ENCODE data around the gene MAST2.
"Not testable (repeated sequence)": the region's sequence is repeated elsewhere in the genome, so short reads cannot be mapped to it uniquely, and the experiment has no call there.

The MAST2 gene

DNA sequence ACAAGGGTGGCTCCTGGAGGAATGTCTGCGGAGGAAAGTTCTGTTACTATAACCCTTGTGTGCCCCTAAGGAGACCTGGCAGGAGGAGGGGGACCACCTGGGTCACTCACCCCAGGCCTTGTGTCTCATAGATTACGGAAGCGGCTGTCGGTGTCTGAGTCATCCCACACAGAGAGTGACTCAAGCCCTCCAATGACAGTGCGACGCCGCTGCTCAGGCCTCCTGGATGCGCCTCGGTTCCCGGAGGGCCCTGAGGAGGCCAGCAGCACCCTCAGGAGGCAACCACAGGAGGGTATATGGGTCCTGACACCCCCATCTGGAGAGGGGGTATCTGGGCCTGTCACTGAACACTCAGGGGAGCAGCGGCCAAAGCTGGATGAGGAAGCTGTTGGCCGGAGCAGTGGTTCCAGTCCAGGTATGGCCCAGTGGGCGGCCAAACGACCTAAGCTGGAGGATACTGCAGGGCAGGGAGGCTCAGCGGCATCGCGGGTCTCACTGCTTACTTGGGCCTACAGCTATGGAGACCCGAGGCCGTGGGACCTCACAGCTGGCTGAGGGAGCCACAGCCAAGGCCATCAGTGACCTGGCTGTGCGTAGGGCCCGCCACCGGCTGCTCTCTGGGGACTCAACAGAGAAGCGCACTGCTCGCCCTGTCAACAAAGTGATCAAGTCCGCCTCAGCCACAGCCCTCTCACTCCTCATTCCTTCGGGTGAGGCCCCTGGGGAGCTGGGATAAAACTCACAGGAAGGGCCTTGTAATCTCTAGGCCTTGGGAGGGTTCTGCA, 227.7 kb downstream of the MAST2 start:
- DNase-seq = no peak

DNA sequence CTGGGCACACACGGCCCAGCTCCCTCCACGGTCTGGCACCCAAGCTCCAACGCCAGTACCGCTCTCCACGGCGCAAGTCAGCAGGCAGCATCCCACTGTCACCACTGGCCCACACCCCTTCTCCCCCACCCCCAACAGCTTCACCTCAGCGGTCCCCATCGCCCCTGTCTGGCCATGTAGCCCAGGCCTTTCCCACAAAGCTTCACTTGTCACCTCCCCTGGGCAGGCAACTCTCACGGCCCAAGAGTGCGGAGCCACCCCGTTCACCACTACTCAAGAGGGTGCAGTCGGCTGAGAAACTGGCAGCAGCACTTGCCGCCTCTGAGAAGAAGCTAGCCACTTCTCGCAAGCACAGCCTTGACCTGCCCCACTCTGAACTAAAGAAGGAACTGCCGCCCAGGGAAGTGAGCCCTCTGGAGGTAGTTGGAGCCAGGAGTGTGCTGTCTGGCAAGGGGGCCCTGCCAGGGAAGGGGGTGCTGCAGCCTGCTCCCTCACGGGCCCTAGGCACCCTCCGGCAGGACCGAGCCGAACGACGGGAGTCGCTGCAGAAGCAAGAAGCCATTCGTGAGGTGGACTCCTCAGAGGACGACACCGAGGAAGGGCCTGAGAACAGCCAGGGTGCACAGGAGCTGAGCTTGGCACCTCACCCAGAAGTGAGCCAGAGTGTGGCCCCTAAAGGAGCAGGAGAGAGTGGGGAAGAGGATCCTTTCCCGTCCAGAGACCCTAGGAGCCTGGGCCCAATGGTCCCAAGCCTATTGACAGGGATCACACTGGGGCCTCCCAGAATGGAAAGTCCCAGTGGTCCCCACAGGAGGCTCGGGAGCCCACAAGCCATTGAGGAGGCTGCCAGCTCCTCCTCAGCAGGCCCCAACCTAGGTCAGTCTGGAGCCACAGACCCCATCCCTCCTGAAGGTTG, 231.4 kb downstream of the MAST2 start:
- DNase-seq = no peak

DNA sequence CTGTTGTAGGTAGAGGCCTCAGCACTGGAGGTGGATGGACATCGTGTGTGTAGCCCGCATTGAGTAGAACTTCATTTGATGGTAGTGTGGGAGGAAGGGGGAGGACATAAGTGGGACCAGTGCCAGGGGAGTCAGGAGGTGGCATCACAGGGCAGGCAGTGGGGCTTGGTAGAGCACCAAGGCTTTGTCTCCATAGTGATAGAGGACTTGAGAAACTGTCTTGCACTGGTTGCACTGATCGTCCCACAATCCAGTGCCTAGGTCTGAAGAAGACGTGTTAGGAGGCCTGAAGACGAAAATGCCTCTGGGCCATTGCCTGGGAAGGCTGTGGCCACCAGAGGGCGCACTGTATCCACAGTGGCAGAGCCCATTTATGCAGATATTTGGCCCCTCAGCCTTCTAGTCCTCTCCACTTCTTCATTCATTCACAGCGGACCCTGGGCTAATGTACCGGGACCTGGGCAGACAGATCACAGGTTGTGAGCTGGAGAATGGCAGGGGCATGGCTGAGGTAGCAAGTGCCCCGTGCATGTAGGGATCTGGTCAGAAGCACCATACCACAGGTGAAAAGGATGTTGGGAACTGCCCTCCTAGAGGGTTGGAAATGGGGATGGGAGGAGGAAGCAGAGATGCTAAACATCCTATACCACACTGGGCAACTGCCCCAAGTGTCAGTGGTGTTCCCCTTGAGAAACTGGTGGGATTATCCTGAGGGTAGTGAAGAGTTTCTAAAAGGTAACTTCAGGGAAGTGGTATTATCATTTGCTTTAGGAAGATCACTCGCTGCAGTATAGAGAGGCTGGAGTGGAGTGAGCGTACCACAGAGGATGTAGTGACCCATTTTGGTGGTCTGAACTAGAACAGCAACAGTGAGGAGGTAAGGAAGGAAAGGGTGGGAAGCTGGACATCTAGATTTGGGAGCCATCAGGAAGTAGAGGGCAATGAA, 233.8 kb downstream of the MAST2 start:
- DNase-seq = peak; percentile 89

DNA sequence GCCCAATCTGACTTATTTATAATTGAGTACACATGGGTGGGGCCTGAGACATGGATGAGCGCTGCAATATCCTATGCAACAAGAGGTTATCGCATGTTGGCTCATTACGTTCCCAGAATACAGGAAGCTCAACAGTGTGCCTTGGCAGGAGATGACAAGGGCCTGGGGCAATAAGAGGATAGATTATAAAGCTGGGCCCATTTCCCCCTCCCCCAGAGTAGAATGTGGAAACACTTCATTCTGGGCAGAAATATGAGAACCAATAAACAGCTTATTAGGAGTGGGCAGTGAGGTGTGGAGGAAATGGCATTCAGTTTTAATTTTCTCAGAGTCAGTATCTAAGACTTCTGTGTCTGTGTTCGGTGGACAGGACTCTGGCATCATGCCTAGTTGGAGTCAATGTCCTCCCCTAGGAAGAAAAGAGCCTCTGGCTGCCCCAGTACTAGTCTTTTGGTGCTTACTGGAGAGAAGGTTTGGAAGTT, 236.2 kb downstream of the MAST2 start:
- no peak for DNase-seq

DNA sequence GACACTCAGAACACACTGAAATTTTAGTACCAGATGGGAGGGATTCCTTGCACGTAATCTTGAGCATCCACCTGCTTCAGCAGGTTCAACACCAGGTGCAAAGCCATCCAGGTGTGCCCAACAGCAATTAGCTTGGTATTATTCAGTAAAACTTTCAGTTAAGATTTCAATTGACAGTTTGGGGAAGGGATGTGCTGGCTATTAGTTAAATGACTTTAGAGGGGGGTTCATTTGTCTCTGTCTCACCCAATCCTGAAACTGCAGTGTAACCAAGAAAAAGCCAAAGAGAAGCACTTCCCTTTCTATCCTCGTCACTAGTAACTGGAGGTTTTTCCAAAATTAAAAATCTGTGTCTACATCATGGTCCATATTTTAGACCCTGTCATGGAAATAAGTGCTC, 238.1 kb downstream of the MAST2 start:
- no peak for DNase-seq

DNA sequence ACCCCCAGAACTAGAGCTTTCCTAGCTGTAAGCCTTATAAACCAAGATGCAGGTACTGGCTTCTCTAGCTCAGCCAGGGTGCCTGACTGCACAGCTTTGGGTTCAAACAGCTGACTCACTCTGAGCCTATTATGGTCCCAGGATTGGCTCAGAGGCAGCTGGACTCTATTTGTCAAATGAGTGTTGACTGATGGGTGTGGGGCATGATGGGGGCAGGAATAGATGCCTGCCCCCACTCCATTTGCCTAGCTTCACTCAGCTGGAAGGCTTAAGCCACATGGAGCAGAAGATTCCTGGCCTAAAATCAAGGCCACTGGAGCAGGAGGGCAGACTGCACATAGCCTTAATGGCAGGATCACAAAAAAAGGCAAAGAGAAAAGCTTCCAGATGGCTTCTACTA, 238.6 kb downstream of the MAST2 start:
- no peak for DNase-seq

DNA sequence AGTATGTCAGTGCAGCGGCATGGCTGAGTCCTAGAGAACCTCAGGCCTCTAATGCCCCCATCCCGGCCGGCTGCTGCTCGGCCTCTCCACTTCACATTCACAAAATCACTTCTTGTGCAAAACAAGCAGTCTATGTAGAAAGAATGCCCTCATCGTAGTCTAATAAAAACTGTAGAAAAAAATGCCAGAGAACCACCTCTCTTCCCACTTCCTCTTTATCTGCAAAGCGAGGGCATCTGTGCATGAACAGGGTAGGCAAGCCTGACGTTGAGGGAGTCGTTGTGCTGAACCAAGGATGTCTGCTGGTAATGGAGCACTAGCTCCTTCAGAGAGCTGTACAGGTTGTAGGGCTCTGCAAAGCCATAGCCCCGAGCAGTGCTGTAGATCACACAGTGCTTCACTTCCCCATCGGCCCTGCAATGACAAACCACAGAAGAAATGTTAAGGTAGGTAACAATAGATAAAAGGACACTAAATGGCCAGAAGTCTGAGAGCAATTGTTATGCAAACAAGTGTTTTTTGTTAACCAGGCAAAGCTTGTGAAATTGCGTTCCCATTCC, 240.1 kb downstream of the MAST2 start:
- no peak for DNase-seq

DNA sequence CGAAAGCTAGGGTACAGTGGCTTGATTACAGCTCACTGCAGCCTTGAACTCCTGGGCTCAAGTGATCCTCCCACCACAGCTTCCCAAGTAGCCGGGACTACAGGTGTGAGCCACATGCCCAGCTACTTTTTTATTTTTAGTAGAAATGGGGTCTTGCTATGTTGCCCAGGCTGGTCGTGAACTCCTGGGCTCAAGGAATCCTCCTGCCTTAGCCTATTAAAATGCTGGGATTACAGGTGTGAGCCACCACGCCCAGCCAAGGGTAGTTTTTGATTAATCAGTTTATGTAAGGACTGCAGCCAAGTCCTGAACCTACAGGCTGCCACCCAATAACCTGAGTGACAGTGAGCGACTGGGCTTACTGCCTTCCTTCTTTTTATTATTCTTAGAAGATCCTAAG, 240.7 kb downstream of the MAST2 start:
- DNase-seq = no peak

DNA sequence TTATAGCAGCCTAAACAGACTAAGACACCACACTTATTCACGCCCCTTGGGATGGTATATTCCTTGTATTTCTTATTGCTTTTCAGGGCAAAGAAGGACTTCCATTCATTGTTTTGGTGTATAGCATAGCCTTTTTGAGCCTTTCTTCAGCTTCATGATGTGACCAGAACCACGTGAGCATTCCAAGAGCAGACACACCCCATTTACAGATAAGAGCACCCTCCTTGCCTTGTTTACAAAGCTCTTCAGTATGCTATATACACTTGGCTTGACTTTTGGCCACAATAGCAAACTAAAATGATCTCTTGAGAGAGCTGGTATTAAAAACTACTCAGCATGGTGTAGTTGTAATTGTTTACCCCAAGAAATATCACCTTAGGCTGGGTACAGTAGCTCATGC, 250.3 kb downstream of the MAST2 start:
- no peak for DNase-seq

DNA sequence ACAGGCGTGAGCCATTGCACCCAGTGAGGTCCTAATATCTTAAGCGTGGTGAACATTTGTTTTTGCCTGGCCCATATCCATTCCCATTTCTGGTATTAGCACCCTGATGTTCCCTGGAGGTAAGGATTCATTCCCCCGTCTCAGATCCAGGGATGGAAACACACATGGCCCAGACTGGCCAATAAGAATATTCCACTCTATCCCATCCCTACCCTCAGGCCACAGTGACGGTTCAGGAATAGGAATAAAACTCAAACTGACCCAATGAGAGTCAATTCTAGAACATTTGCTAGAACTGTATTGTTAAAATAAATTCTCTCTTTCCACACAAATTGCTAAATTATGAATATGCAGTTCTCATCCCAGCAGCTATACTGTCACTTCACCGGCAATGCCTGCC, 252.9 kb downstream of the MAST2 start:
- no peak for DNase-seq

DNA sequence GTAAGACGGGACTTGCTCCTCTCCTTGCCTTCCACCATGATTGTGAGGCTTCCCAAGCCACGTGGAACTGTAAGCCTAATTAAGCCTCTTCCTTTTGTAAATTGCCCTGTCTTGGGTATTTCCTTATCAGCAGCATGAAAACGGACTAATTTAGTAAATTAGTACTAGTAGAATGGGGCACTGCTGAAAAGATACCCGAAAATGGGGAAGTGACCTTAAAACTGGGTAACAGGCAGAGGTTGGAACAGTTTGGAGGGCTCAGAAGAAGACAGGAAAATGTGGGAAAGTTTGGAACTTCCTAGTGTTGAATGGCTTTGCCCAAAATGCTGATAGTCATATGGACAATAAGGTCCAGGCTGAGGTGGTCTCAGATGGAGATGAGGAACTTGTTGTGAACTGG, 253.8 kb downstream of the MAST2 start:
- DNase-seq = not testable (repeated sequence)

DNA sequence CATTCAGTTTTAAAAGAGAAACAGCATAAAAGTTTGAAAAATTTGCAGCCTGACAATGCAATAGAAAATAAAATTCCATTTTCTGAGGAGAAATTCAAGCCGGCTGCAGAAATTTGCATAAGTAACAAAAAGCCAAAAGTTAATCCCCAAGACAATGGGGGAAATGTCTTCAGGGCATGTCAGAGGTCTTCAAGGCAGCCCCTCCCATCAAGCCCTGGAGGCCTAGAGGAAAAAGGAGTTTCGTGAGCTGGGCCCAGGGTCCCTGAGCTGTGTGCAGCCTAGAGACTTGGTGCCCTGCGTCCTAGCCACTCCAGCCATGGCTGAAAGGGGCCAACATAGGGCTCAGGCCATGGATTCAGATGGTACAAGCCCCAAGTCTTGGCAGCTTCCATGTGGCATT, 254.4 kb downstream of the MAST2 start:
- DNase-seq = no peak

DNA sequence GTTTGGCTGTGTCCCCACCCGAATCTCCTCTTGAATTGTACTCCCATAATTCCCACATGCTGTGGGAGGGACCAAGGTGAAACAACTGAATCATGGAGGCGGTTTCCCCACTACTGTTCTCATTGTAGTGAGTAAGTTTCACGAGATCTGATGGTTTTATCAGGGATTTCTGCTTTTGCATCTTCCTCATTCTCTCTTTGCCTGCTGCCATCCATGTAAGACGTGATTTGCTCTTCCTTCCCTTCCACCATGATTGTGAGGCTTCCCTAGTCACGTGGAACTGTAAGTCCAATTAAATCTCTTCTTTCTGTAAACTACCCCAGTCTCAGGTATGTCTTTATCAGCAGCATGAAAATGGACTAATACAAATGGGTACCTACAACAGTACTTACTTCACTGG, 255.5 kb downstream of the MAST2 start:
- DNase-seq = no peak

DNA sequence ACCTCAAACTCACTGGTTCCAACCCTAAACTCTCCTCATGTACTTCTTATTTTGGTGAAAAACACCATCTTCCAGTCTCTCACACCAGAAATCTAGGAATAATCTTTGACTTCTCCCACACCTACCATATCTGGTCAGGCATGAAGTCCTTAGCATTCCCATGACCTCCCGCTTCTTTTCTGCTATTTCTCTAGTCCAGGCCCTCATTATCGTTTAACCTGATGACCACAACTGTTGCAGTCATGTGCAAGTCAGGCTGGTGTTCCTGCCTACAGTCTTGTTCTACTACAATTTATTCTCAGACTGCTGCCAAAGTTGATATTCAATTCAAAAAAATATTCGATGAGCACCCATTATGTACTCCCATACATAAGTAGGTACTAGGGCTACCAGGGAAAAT, 257.7 kb downstream of the MAST2 start:
- no peak for DNase-seq

DNA sequence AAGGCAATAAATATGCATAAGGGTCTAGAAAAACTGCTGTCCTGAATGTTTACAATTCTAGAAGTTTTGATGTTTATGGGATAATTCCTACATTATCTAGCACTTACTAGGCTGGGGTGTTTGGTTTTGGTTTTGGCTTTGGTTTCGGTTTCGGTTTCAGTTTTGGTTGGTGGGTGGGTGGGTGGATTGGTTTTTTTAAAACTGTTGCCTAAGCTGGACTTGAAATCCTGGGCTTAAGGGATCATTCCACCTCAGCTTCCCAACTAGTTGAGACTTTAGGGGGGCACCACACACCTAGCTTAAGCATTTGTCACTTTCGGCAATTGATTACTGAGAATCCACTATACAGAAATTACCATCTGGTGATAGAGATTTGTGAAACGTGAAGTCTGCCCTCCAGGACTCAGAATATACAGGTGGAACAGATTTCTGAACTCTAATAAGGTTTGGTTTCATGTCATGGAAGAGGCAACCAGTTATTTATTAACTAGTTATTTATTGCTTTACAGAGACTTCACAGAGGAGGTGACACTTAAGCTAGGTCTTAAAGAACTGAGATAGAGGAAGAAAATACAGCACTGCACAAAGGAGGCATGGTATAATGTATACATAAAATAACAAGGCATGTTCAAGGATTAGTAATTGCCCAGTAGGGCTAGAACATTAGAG, 259.4 kb downstream of the MAST2 start:
- peak; percentile 7 for DNase-seq

DNA sequence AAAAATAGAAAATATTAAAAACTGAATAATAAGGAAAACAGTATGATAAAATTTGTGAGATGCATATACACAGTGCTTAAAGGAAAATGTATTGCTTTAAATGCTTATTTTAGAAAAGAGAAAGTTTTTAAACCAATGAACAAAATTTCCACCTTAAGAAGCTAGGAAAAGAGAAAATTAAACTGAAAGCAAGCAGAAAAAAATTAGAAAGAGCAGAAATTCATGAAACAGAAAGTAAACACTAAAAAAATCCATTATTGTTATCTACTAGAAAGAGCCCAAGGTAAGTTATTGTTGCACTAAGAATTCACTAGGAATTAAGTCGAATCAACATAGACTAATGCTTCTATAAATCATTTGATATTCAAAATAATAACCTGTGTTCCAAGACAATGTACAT, 261.3 kb downstream of the MAST2 start:
- no peak for DNase-seq

DNA sequence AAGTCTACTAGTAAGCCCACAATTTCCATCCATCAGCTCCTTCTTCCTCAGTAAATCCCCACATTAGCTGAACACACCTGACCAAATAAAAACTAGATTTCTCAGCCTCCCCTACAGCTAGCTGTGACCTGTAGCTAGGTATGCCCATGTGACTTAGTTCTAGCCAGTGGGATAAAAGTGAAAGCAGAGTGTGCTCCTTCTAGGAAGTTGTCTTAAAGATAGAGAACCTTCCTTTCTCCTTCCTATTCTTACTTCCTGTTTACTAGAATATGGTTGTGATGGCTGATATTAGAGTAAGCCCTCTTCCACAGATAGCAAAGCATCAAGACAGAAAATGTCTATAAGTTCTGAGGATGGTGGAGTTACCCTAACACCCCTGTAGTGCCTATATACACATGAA, 262.0 kb downstream of the MAST2 start:
- DNase-seq = no peak

DNA sequence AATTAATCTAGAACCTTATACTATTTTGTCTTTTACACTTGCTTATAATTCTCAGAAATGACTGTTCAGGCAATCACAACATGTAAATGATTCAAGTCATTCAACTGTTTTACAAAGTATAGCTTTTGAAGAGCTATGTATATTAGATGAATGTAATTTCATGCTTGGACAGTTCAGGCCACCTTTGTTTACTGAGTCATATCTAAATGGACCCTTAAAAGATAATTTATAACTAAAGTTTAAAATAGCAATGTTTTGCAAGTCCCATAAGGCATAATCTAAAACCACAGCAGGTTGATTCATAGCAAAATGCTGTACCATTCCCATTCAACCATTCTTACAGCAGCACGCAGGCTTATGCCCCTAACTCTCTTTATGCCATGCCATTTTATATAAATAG, 264.2 kb downstream of the MAST2 start:
- DNase-seq = no peak

DNA sequence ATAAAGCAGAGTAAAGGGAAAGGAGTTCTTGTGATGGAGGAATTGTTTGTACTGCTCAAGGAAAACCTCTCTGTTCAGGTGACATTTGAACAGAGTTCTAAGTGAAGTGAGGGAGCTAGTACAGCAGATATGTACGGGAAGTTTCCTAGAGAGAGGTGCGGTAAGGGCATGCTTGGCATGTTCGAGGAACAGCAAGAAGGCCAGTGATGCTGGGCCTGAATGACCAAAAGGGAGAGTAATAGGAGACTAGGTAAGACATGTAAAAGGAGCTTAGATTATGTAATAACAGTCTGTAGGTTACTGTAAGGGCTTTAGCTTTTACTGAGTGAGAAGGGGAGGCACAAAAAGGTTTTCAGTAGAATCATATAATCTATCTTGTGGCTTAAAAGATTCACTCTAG, 265.1 kb downstream of the MAST2 start:
- no peak for DNase-seq

DNA sequence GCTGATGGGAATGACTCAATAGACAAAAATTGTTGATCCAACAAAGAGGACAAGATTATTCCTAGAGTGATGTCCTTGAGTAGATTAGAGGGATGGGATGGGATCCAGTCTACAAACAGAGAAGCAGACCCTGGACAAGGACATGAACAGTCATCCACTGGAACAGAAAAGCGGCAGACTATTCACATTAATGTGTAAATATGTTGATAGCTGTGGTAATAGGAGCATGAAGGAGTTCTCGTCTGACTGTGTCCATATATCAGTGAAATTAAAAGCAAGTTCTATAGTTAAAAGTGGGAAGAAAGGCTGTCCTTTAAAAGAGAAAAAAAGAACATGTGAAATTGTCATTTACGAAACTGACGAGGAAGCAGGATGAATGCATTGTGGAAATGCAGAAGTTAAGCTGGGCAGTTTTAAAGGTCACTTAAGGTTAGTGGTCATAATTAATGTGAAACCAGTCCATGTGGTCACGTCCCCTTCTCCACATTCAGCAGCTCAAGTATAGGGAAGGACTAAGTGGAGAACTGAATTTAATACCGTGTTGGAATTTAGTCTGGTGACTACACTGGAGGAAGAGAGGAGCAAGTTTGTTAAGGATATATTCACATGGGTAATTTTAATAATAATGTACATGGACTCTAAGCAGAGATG, 266.9 kb downstream of the MAST2 start:
- DNase-seq = no peak

DNA sequence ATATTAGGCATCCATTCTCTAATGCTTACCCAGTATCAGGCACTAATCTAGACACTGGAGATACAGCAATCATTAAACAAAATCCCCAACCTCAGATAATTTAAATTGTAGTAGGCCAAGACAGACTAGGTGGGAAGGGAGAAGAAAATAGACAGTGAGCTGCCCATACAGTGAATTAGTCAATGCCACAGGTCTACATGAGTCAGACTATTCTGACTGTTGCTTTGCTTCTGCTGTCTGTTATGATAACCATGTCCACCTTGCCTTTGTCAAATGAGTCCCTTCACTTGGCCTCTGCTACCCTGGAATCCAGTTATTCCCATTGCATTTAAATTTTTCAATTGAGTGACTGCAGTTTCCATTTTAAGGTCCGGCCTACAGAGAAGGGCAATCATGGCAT, 269.6 kb downstream of the MAST2 start:
- DNase-seq = no peak

DNA sequence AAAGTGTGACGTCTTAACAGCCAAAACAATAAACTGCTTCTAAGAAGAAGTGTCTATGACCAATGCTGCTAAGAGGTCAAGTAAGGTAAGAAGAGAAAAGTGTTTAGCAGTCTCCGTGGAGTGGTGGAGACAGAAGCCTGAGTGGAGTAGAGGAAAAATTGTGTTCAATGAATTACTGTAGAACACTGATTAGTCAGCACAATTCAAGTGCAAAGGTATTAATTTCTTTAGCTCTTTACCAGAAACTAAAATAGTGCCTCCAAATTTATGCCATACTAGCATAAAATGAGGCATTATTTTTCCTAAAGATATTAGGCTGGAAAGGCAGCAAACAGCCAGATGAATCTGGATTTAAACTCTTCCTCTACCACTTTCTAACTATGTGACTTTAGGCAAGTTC, 272.9 kb downstream of the MAST2 start:
- no peak for DNase-seq

All from stimulated activated CD4-positive, alpha-beta T cell treated with anti-CD3 and anti-CD28 coated beads, Interleukin-12 subunit alpha, Interleukin-12 subunit beta, amount 100 ng/mL, for 4 hours (primary cell).